HG02678 (cell line): ENCODE results near the gene ASPA.
"Not testable (repeated sequence)": the region's sequence is repeated elsewhere in the genome, so short reads cannot be mapped to it uniquely, and the experiment has no call there.

Experiments
- ATAC-seq: cut with Tn5 transposase; IDR thresholded peaks from one replicate; pipeline ENCODE4 v1.9.1; 2021; ENCODE audit warnings: mild to moderate bottlenecking, moderate library complexity; ENCODE audit not compliant: unreplicated experiment

The ASPA gene

DNA sequence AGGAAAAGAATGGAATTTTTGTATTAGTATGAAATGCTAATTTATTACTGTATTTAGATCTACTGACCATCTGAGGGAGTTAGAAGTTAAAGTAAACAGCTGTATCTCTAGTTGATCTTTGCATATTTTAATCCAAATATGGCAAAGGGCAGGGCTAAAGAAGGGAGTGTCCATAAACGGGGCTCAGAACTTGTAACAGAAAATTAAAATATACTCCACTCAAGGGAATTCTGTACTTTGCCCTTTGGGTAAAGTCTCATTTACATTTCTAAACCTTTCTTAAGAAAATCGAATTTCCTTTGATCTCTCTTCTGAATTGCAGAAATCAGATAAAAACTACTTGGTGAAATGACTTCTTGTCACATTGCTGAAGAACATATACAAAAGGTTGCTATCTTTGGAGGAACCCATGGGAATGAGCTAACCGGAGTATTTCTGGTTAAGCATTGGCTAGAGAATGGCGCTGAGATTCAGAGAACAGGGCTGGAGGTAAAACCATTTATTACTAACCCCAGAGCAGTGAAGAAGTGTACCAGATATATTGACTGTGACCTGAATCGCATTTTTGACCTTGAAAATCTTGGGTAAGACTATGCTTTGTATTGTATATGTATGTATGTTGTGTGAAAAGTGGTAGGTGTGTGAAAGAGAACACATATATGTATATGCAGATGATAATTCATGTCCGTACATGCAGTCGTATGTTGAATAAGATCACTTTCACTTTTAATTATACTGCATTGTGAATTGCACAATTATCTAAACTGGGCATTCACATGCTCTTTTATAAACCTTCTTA is at the start of gene ASPA:
TSS of gene ASPA (plus strand) at position 186 of the 799 bp plus-strand sequence. CDS start at position 349, 163 bp downstream.
- ATAC-seq = no peak

DNA sequence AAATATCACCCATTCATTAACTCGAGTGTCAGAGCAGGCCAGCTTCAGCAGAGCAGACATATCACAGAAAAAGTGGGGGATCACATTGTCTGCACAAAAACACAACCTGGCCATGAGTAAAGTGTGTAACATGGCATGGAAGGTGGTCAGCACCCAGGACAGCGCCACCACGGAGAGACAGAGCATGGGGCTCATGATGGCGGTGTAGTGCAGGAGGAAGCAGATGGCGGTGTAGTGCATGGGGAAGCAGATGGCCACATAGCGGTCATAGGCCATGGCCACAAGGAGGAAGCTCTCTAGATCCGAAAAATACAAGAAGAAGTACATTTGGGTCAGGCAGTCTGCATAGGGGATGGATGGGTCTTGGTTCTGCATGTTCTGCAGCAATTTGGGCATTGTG is 42.6 kb upstream of the ASPA start:
- not testable (repeated sequence) for ATAC-seq

DNA sequence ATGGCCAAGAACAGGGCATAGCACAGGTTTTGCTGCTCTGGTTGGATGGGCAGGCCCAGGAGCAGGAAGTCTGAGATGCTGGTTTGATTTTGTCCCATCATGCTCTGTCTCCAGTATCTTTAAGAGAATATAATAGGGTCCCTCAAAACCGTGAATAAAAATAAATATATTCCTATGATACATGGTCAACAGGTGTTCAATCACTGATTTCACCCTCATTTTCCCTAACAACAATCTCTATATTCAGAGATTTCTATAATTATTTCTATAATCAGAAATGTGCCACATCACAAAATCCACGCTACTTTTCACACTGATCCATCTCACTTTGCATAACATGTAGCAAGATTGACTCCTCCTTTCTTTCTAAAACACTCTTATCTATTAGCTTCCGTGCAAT is 42.1 kb upstream of the ASPA start, which contains the start of gene OR1E2:
TSS of gene OR1E2 (minus strand) at position 101 of the 400 bp plus-strand sequence. CDS start at position 101, 0 bp downstream.
- no peak for ATAC-seq

DNA sequence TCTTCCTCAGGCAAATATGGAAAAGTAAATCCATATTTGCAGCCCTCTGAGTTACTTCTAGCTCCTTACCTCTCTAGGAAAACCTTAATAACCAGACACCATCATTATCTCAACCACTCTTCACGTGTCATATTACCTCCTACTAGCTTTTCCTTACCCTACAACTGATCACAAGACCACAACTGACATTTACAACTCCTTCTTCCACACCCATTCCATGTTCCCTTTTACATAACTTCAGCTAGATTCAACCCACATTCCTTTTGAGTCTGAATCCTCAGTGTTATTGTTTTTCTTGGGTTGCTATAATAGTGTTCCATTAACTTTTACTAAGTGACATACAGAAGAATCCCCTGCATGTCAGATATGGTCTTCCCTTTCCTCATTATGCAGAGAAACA is 37.4 kb upstream of the ASPA start:
- no peak for ATAC-seq

DNA sequence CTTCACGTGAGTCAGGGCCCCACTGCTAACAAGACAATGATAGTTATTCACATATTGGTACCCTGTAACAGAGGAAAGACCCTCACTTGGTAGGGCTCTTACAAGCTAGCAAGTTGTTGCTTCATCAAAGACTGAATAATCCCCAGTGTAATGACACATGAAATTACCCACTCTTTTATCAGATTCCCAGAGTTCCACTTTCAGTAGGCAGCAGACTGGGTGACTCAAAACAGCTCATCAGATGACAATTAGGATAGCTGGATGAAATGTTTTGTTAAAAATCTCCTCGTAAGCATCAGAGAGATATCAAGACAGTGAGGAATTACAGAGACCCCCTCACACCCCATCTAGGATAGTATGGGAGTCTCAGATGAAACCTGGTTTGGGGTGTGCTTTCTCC is 35.3 kb upstream of the ASPA start:
- no peak for ATAC-seq

DNA sequence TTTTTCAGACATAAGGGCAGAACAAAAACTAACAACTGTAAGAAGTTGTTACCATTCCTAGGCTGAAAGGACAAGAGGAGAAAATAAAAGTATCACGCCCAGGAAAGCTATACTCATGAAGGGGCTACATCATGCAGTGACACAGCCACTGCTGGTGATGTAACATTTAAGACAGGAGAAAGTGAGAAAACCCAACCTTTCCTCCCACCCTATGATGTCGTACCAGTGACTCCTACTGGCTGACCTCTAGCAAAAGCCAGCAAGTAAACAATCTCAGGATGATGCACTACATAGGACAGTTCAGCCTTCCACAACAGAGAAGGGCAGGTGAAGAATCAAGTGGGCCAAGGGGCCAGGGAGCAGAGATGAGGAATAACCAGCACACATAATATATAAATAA is 28.2 kb upstream of the ASPA start:
- ATAC-seq = no peak

DNA sequence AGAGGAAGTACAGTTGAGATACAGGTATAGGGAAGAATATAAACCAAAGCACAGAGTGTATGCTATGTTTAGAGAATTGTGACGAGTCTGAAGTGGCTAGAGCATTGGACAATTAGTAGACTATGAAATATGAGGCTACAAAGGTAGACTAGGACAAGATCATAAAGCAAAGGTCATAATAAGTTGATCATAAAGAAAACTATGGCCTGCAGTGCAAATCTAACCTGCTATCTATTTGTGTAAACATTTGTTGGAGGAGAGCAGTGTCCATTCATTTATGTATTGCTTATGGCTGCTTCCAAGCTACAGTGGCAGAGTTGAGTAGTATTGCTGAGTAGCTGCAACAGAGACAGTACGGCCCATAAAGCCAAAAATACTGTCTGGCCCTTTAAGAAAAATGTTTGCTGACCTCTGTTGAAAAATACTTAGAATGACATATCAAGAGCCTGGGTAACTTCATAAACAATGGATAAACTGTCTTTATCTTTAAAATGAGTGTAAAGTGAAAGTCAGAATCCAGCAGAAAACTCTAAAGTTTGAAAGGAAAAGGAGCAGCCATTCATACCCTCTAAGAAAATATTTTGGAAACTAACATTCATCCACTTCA is 27.6 kb upstream of the ASPA start:
- ATAC-seq = no peak

DNA sequence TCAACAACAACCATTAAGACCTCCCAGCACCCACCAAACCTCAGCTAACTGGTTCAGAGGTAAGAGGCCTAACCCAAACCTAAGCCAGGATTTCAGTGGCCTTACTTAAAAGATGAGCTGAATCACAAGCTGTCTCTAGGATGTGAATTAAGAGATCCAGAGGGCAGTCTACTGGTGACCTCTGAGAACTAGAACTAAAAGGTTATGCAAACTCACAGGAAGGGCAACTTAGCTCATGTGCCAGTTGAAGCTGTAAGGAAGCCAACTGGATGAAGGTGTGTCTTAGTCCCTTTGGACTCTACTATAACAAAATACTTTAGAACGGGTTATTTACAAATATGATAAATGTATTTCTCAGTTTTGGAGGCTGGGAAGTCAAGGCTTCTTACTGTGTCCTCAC is 9.4 kb upstream of the ASPA start:
- ATAC-seq = not testable (repeated sequence)

DNA sequence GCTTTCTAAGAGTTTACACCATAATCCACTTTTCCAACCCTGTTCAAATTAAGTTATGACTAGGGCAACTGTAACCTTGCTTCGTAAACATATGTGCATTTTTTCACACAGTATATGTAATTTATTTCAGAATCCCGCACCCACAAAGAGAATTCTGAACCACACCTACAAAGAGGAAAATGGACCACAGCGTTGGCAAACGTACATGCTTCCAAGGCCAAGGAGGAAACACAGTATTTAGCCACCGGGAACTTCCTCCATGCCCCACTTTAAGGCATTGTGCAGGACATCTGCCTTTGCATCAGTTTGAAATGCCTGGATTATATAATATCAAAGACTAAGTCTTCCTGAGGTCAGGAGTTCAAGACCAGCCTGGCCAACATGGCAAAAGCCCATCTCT is 6.3 kb upstream of the ASPA start:
- no peak for ATAC-seq

DNA sequence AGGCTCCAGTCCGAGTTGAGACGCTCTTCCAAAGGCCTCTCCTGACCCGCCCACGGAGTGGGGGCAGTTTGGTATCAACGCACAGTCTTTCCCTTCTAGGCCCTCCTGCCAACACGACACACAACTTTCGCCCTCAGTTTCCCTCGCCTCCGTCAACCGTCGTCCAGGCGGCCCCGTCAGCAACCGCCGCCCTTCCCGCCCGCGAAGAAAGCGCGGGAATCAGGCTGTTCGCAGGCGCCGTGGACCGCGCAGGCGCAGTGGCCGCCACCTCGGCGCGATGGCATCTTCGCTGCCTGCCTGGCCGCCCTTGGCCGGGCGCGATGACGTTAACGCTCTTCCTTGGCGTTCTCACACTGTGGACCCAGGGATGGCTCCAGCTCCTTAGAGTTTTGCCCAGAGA is 4.2 kb upstream of the ASPA start, which contains the start of gene SPATA22:
TSS of gene SPATA22 (minus strand) at position 221 of the 400 bp plus-strand sequence. CDS start 2,494 bp downstream, outside the sequence.
- no peak for ATAC-seq

DNA sequence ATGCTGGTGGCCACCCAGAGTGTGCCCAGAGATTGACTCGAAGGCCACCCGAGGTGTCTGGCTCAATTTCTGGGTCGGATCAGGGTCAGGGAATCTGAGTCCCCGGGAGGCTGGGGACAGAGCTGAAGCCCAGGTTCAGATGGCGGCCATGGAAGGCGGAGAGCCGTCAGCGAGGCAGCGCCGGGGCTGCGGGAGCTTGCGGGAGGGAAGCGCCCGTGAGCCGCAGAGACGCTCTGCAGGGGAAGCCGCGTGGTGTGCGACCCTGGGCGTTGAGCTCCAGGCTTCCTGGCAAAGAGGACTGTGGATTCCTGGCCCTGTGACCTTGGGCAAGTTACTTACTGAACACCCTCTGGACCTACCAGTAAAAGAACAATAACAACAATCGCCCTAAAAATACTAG is 3.7 kb upstream of the ASPA start:
- ATAC-seq = no peak

DNA sequence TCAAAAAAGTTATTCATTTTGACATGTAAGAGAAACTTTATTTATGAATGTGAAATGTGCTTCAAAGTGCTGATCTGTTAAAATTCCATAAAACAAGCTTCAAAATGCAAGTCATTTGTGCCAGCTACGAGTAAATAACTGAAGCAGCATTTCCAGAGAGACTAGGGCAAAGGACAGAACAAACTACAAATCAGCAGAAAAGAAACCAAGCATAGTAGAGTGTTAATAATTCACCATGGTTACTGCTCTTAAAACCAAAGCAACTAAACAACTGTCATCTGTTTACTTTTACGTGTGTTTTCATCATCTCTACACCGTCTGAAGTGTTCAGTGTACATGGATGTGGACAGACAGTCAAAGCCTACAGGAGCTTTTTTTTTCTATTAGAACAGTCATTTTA is 1.6 kb upstream of the ASPA start:
- no peak for ATAC-seq

DNA sequence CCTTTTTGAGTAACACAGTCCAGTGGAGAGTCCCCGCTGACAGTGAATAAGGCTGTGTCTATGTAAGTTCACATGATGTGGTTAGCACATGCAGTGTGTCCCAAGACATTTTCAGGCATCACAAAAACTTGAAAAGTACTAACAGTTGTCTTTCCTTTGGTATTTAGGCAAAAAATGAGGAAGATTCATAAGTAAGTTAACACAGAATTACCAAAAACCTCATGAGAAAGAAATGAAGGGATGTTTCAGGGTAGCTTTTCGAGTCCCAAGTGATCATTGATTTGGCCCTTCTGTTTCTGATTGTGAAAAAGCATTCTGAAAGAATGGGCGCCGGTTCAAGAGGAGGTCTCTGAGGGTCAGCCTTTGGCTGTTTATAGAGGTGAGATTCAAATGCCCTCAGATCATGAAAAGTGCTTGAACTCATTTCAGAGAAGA is 529 bp upstream of the ASPA start:
- ATAC-seq = no peak

DNA sequence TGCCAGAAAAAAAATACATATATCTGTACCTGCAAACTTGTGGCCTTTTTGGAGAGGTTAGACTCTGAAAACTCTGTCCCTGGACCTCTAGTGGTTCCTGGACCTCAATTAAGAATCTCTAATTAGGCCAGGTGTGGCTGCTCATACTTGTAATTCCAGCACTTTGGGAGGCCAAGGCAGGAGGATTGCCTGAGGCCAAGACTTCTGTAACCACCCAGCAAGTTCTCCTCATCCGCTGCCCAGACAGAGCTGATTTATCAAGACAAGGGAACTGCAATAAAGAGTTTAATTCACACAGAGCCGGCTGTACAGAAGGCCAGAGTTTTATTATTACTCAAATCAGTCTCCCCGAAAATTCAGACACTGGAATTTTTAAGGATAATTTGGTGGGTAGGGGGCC is 4.2 kb downstream of the ASPA start:
- ATAC-seq = no peak

DNA sequence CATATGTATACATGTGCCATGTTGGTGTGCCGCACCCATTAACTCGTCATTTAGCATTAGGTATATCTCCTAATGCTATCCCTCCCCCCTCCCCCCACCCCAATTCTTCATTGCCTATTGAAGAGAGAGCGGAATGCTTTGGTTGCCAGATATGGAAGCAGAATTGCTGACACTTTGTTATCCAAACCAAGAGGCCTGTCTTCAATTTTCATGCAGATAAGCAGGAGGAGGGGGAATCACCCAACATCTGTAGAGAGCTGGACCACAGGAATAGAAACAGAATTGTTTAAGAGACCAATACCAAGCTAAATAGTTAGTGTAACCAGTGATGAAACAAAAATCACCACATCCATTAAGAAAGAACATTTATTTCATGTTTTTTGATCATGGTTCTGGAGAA is 7.1 kb downstream of the ASPA start:
- no peak for ATAC-seq

DNA sequence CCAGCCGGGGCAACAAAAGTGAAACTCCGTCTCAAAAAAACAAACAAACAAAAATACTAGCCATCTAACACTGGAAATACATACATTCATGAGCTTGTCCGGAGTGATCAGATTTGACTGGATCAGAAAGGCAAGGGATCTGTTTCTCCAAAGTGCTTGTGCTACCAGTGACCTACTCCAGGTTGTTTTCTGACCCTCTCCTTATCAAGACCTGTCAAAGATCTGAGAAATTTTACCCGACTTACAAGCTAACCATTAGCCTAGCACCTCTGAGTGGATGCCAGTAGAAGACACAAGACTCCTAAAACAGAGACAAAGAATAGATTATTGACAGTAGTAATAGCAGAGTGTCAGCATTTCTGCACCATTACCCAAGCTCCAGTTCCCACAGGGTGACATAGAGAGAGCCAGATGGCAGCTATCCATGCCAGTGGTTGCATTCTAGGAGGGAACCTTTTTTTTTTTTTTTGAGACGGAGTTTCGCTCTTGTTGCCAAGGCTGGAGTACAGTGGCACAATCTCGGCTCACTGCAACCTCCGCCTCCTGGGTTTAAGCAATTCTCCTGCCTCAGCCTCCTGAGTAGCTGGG is 9.8 kb downstream of the ASPA start:
- ATAC-seq = no peak

DNA sequence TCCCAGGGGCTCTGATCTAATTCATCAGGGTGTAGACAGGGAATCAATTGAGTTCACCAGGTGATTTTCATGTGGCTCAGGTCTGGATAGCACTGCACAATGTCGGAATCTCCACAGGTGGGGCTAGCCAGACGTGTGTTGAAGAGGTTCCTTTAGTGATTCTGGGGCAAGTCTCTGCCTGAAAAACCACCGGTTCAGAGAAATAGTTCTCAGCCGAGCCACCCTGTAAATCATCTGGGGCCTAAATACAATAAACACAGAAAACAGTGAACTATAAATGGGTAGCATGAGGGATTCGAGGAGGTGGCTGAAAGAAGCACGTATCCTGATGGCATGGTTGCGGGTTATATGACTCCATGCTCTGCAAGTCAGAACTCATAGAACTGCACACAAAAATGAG is 21.3 kb downstream of the ASPA start:
- ATAC-seq = no peak

DNA sequence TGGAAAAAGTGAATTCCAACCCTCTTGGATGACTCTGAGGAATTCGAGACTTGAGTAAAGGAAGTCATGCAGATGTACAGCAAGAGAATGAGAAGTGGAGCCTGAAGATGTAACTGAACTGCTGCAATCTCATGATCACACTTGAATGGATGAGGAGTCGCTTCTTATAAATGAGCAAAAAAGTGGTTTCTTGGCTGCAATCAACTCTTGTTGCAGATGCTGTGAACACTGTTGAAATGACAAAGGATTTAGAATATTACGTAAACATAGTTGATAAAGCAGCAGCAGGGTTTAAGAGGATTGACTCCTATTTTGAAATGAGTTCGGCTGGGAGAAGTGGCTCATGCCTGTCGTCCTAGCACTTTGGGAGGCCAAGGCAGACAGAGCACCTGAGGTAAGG is 25.5 kb downstream of the ASPA start:
- no peak for ATAC-seq

DNA sequence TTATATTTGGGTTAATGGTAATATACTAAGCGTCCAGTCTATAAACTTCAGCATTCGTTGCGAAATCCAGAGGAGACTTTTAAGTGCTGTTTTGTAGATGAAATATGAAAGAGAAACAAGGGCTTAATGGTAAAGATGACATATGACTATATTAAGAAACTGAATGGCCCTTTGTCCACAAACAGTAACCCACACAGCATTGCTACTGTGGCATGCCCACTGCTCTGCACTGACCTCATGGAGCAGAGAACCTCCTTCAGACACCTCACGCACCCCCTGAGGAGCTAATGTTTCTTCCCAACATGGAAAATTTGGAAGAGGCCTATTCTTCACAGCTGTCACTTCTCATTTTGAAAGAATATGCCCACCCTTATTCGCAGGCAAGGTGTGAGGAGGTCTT is 26.7 kb downstream of the ASPA start:
- ATAC-seq = no peak

DNA sequence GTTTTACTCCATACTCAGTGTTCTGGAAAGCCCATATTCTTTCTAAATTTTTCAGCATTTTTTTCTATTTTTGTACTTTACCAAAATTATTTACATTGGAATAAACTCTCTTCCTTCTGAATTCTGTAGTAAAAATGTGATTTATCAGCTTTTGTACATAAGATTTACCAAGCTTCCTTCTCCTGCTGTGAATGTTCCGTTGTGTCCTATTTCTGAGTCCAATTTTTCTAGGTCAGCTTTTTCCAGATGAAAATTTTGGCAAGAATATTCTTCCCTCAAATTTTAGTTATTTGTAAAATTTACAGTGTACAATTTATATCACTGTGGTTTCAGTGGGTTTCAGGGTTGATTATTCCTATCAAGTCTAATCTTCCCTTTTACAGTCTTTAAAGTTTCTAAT is 27.5 kb downstream of the ASPA start:
- no peak for ATAC-seq

DNA sequence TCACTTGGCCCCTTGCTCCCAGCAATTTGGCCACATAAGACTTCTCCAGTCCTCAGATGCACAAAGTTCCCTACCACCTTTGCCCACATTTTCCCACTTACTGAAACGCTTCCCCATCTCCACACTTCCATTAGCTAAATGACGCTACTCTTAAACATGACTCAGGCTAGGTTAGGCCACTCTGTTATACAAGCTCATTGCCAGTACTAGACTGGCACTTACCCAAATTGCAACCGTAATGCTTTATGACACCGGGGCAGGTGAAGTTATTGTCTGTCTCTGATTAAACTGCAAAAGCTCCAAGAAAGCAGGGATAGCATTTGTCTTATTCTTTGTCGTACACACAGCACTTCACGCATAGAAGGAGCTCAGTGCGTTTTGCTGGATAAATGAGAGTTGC is 29.2 kb downstream of the ASPA start:
- no peak for ATAC-seq

DNA sequence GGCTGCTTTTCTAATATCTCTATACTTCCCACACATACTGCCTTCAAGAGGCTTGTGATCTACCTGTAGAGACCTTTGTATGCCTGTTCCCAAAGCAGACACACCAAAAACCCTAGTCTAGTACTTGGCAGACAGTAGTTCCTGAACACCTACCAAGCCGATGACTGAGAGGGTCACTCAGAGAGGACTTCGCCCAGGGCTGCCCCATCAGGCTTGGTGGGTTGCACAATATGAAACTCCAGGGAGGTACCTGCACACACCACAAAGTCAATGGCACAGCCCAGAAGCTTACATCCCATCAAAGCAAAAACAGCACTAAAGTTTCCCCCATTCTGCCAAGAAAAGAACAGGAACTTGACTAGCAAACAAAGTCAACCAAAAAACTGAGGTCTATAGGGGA is 30.3 kb downstream of the ASPA start:
- no peak for ATAC-seq
